CD4-positive, alpha-beta T cell treated with Interleukin-6 at 100 ng/mL for 8 hours (primary cell): ENCODE data around the gene ATXN1.

Source experiments
- DNase-seq: peaks from one replicate; pipeline ENCODE4 v3.0.0-alpha.2; 2020; ENCODE audit warnings: mixed read lengths, low spot score

ATXN1 gene

DNA sequence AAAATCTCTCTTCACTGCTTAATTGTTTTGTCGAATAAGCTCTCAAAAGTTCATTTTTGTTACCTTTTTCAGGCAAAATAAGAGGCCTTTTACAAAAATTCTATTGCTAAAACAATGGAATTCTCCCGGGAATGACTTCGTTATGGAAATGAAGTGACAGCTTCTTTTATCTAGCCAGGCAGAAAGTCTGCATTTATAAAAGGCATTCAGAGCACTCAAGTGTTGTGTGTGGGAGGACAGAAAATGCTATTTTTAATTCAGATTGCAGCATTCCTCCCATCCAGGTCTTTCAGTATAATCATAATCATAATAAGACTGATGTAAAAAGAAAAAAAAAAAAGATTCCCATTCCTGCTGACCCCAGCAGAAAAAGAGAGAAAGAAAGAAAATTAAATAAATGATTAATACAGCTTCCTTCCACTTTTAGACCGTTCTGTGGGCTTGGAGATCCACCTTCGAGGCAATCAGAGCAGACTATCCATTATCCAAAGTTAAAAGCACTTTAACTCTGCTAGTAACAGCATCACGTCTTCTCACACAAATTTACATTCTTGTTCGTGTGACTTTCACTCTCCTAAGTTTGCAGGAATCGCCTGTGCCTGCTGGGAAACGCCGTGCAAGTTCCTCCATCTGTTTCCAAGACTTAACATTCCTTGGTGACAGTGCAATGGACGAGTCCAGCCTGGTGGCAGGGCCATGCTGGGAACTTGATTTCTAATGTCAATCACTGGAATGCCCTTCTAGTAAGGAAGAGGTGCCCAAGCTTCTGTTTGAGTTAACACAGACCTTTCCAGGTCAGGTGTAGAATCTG lies 264.1 kb downstream of the ATXN1 start:
- no peak for DNase-seq

DNA sequence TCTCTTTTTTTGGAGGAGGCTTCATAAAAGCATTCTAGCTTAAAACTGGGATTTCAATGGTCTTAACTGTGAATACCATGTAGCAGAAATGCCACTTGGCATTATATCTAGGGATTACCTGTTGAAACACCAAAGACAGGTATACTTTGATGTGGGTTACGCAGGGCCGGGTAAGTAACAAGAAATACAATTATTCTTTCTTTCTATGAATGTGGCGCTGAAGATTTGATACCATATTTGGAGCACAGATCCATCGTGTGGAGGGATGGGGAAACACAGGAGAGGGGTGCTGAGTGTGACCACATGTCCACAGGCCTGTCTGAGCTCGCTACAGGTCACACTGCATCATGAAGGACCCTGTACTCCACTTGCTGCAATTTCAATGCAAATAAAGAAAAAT lies 265.1 kb downstream of the ATXN1 start:
- no peak for DNase-seq

DNA sequence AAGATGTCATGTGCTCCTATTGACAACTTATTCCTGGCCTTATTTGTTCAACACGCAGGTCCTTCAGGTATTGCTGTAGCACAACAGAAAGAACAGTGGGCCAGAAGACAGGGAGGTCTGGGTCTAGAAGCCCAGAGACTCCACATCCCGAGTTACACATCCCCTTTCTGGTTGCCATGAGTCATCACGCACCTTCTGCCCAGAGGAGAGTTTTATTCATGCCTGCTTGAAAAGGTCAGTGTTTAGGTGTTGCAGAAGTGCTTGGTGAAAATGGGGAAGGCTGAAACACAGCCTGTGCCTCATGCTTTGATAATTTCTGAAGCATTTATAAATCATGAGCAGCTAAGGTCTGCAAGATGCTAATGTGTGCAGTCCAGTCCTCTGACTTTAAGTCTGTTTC lies 266.5 kb downstream of the ATXN1 start:
- DNase-seq, result no peak

DNA sequence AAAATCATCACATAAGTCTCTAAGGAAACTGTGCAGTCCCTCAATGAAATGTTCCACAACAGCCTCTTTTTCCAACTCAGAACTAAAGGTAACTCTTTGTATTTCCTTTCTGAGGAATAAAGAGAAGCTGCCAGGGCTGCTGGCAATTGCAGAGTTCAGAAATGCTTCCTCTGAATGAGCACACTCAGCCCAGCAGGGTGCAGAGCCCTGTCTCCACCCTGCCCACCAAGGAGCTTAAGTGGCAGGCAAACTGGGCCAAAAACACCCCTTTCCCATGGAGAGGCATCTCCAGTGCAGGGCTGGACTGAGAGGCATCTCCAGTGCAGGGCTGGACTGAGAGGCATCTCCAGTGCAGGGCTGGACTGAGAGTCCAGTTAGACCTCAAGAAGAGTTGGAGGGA lies 267.5 kb downstream of the ATXN1 start:
- no peak for DNase-seq

DNA sequence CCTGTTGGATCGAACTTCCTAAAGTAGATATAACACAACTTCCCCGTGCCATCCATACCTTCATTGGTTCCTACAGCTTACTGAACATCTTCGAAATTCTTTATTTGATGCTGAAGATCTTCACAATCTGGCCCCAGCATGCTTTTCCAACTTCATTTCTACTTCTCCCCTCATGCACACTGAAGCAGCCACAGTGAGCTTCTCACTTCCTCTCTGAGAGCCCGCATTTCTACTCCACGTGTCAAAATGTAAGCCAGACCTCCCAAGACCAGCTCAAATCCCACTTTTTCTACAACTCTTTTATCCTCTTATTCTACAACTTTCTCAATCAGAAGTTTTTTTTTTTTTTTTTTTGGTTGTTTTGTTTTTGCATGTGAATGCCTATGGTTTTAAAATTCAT lies 268.1 kb downstream of the ATXN1 start:
- DNase-seq, result no peak

DNA sequence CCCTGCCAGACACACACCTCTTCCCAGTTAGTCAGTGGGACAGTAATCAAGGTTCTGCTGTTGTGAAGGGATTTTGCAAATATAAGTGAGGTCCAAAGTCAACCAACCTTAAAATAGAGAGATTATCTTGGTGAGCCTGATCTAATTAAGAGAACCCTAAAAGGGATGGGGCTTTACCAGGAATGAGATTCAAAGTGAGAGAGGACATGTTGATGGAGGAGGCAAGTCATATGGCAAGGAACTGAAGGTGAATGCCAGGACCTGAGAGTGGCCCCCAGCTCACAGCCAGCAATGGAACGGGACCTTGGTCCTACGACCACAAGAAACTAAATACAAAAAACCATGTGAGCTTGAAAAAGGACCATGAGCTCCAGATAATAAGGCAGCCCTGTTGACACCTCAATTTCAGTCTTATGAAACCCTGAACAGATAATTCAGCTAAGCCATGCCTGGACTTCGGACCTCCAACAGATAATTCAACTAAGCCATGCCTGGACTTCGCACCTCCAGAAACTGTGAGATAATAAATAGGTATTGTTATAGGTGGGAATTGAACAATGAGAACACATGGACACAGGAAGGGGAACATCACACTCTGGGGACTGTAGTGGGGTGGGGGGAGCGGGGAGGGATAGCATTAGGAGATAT lies 269.5 kb downstream of the ATXN1 start:
- DNase-seq, result no peak

DNA sequence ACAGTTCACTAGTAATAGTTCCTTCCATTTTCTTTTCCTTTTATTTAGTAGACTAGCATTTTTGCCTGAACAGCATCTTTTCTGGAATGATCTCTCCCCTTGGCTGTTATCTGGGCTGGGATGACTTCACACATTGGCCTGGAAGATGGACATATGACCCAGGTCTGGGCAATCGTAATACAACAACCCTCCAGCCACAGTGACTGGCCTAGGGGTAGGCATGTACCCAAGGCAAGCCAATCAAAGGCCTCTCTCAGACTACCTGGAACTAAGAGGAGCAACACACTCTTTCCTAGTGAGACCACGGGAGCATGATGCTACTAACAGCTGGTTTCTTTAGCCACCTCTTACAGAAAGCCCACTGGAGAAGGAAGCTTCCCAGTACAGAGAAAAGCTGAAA lies 270.6 kb downstream of the ATXN1 start:
- no peak for DNase-seq

DNA sequence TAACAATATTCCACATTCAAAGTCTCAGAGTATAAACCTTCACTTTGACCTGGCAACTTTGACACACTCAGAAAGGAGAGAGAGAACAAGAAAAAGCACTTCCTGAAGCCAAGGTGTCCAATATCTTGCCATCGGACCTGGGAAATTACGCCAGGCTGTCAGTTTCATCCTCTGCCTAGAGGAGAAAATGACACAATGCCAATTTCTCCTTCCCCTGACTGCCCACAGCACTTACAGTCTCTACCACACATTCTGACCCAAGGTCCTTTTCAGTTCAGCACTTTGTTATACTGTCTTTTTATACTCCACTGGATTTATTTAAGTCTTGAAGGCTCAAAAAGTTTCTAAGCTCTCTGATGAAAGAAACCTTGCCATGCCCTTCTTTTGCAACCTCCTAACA lies 272.4 kb downstream of the ATXN1 start:
- no peak for DNase-seq

DNA sequence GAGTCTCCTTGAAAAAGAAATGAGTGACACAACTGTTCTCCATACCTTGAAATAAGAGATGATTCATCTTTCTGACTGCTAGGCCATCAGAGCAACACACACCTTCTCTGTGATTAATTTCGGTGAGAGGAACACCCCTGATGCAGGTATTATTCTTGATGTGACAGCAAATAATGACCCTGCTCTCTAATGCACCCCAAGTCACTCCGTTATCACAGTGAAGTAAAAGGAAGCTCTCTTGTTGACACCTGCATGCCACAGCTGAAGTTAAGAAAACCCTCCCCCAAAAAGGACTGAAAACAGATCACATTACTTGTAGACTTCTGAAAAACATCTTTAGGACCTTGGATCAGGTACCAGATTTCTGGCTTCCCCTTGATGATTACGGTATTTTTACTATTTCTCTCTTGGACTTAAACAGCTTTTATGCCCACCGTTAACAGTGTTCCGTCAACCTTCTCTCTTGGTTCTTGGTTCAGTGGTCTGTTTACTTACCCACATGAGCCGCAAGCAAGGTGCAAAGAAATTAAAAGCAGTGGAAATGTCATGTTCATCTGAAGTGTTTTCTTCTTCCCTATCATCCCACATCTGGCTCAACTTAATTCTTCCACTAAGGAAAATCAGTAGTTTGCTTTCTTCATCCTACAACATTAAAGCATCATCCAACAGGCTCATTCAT lies 273.1 kb downstream of the ATXN1 start:
- DNase-seq, result no peak

DNA sequence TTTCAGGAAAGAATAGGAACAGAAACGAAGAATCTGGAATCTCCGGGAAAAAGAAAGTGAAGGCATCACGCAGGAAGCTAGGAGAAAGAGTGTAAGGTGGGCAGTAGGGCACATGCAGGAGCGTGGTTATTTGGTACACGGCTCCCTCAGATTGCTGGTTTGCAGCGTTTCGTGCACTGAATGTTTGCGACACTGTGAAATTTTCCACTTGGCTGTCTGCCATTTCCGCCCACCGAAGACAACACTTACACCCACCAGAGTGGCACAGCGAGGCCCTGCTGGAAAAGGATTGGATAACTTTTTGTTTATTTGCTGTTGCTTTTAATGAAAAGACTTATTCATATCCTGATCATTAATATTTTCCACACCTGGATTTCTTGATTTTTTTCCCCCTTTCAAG lies 274.6 kb downstream of the ATXN1 start:
- DNase-seq, result no peak

DNA sequence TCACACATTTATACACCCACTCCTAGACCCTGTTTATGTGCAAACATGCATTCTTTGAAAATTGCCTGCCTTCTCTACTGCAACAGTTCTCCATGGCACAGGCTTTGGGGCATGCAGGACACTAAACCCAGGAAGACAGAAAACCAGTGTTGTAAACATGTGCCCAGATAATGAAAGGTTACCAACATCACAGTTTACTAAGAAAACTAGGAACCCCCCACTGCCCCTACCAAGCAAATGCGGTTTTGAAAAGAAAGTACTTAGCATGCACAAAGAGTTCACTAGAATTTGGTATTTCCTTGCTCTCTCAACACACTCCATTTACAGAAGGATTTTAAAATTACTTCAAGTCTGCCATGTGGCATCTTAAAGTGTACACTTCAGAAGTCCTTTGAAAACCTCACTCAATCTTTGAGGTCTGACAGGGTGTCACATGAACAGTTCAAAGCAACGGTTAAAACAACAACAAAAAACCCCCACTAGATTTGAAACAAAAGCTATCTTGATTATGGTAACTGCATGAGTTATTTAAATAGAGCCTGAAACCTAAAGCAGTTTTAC lies 277.9 kb downstream of the ATXN1 start:
- peak; percentile 60 for DNase-seq

DNA sequence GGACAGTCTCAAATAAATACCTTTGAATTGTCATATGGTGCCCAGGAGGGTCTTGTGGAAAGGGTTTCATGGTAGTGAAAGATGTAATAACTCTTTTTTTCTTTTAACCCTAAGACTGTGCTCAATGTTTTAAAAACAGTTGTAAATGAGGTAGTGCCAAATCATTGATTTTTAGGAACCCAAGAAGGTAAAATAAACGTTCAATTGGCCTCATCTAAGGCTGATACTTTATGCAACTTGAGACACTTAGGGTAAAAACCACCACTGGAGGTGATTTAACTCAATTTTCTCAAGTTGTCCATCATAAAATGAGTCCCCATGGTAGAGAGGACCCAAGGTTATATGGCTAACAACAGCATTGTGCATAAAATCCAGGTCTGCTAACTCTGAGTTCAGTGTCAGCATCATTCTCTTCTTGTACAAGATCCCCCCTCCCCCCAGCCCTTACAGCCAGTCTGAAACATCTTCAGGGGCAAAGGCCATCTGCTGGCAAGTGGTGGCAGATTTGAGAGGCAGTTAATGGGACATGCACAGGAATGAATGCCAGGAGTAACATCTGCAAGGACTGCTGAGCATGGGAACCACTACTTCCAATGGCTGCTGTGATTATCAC lies 278.5 kb downstream of the ATXN1 start:
- DNase-seq, result no peak

DNA sequence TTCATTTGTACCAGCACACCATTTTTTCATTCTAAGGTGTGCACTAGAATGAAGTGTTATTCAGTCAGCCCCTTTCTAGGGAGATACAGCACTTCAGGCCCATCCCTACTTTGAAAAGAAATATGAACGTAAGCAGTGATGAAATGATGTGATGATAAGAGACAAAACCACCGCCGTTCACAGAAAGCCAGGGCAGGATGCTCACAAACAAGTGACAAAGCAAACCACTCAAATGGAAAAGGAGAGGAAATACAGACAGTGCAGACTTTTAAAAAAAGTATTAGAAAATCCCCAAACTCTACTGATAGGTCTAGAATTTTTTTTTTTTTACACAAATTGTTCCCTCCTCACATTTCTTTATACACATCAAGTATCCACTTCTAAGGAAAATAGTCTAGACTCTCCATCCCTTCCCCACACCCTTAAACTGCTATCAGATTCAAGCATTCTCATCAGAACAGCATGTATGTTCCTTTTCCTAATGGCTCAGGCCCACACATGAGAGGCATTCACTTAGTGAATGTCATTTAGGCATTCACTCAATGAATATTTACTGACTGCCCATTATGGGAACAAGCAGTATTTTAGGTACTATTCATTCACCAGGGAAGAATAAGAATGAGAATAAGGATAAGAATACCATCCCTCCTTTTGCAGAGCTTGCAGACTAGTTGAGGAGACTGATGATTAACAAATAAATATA lies 279.4 kb downstream of the ATXN1 start:
- DNase-seq, result peak; percentile 67

DNA sequence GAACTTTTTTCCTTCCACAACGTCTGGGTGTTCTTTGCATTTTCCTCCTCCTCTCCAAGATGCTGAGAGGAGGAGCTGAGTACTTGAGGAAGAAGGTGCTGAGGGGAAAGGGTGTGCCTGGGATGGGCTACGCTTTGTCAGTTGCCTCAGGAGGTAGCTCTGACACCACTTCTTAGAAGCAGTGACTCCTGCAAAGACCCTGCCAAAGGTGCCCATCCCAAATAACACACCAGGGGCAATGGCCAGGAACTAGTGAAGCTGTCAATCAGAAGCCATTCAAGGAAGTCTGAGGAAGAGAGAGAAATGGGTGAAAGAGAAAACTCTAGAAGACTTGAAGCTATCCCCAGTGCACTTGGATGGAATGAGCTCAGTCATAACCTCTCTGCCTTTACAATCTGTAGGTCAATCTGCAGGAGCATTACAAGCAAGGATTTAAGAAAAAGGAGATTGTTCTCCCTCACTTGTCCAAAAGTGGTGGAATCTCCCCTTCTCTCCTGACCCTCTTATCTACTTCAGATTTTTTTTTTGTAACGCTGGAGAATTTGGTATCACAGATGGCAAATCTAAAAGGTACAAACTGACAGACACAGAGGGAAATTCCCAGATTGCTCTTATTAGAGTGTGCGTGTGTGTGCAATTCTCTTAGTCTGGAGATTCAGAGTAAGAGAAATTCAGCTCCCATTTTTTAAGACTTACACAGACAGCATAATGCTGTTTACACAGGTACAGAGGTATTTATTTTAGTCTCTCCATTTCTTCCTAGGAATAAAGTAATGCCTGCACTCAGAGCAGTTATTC lies 280.3 kb downstream of the ATXN1 start:
- DNase-seq, result no peak

DNA sequence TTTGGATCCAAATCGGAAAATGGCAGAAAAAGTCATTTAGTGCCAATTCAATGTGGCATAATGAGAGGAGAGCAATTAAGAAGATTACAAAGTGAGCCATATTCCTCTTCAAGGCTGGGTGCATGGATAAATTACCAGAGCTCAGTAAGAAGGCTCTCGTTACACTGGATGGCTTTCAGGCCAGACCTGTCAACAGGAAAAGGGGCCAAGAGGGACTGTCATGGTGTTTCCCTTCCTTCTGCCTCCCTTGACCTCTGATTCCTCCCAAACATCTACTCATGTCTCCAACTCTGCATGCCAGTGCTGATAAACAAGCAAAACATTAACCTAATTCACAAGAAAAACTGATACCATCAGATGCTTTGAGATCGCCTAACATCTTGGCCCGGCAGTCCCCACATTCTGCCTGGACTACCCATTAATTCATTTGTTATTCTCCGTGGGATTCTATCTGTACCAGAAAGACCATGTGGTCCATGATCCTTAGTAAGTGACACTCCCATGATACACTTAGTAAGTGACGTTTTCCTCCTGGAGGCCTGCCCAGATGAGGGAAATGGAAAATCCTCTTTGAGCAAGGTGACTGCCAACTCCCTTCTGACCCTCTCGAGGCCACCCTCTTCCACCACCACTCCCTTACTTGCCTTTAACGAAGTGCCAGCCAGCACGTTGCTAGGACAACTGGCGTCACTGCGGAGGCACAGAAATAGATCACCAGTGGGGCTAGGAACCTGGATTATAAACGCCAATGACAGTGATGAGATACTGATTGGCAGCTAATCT lies 283.7 kb downstream of the ATXN1 start:
- no peak for DNase-seq

DNA sequence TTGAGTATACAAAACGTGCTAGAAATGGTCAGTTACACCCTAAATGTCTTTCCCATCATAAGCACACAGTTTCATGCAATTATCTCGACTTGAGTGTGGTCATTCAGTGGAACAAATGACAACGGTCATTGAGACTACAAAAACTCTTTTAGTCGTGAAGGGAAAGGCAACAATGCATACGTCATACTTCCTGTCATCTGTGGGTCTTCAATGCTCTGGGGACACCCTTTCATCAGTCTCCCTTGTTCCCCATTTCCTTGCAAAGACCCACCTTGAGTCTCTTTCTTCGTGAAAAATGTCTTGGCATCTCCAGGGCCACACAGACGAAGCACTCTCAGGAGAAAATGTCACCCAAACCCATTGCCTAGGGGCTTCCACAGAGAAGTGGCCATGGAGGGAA lies 284.4 kb downstream of the ATXN1 start:
- no peak for DNase-seq

DNA sequence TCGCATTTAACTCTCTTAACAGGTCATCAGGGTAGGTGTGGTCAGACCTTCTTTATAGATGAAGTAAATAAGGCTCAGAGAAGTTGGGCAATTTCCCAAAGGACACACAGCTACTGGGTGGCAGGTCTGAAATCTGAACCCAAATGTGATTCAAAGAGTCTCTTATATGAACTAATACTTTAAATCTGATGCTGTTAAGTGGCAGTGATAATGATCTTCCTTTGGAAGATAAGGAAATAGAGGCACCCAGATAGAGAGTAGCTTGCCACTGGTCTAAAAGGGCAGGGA lies 285.8 kb downstream of the ATXN1 start:
- no peak for DNase-seq

DNA sequence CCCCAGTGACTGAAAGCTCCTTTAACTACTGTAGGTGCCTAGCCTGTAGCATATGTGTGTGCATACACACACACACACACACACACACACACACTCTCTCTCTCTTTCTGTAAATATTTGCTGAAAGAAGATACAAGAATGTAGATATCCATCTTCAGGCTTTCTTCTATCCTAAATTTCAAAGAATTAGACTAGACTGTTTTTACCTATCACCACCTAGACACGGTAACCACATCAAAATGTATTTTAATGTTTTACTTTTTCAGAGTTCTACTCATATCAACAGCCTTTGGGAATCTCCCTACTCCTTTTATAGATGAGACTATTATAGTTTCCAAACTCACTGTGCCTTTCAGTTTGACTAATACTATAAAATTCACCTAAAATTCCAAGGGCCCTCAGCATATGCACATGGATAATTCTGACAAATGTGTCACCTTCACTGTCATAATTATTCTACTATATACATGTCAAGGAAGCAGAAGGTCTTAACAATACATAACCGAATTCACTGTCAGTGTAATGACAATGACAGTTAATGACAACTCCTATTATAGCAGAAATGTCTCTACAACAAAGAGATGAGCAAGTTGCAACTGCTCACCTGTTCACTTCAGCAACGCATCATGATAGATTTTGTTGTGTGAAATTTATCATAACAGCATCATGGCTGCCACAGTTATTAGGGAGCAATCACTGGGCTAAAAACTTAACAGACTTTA lies 286.3 kb downstream of the ATXN1 start:
- DNase-seq, result no peak

DNA sequence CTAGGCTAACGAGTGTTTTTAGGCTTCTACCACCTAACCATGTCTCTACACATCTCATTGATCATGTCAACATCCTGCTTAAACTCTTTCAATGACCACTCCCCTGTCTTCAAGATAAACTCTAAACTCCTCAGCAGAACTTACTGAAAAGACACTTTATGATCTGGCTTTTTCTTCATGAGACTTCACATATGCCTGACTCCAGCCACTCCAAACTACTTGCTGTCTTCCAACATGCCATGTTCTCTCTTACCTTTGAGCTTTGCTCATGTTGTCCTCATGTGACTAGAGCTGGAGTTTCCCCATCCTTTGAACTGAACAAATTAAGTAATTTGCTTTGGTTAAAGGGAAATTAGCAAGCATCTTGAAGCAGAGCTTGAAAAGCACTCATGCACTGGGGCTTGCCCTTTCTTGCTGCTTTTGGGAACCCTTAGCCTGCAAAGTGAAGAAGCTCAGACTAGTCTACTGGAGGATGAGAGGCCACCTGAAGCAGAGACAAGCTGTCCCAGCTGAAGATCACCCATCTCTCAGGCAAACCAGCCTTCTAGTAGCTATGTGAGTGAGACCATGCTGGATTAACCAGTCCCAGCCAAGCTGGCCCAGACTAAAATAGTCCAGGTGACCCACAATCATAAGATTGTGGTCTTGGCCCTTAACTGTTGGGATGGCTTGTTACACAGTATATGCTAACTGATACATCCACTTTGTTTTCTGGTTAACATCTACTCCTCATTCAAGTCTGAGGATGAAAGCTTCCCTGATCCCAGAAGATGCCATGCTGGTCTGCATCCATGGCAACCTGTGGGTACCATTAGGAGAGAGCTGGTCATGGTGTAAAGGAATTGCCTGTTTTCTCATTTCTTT lies 287.1 kb downstream of the ATXN1 start:
- no peak for DNase-seq
